ENCODE results near the gene CDC42EP4. TPM values are rescaled to one million over a fixed set of nuclear protein-coding genes. Genes with fewer than 3 reads are reported as not detected.

Gene CDC42EP4
- polyA plus RNA-seq, 1 donor from 2014 or later: 19.4 TPM

- Histone ChIP-seq H3K27ac (ENCODE audit: low read length) (no peak overlapping the region), H3K36me3 (ENCODE audit: insufficient read depth, low read length) (no peaks in the 10 kb centered on the region), H3F3A (ENCODE audit: insufficient read depth, low read length, poor library complexity, severe bottlenecking) (no peaks in the 10 kb centered on the region), H3K4me3 (ENCODE audit: low read length) (no peak overlapping the region), H3K27me3 (ENCODE audit: insufficient read depth, low read depth, low read length) (no peaks in the 10 kb centered on the region), H3K79me2 (replicated peaks; ENCODE audit: insufficient read depth, low read length) (no peaks in the 10 kb centered on the region), H3K9me2 (ENCODE audit: insufficient read depth, low read length) (no peaks in the 10 kb centered on the region), H3K9me3 (ENCODE audit: low read length) (no peaks in the 10 kb centered on the region), H3K4me2 (ENCODE audit: low read length) (no peak overlapping the region), H4K20me1 (ENCODE audit: insufficient read depth) (no peaks in the 10 kb centered on the region), H2AFZ (ENCODE audit: low read depth, low read length) (no peak overlapping the region), H3K9ac (ENCODE audit: low read length) (peak overlapping the region; percentile 18)
- no peak for TF ChIP-seq EZH2 (IDR thresholded peaks at IDR 0.05; ENCODE audit: borderline replicate concordance, insufficient read depth, low read length, poor library complexity, severe bottlenecking)
Measured at GRCh38 chr17:73341350-73342049, 29.7 kb upstream of the CDC42EP4 start.

GRCh38 chr17:73340093-73340596 is 28.3 kb upstream of the CDC42EP4 start:
- H3K27me3 ChIP-seq (ENCODE audit: insufficient read depth, low read depth, low read length): no peaks in the 10 kb centered on the region
- TF ChIP-seq POLR2AphosphoS5 (IDR thresholded peaks at IDR 0.05) (no peak), SMC3 (conservative IDR thresholded peaks at IDR 0.05; ENCODE audit: poor library complexity) (no peak), MXI1 (conservative IDR thresholded peaks at IDR 0.05; ENCODE audit: poor library complexity, severe bottlenecking) (no peak), EP300 (conservative IDR thresholded peaks at IDR 0.05; ENCODE audit: poor library complexity, severe bottlenecking) (no peak), TAF1 (IDR thresholded peaks at IDR 0.05; ENCODE audit: low read depth) (no peak), RAD21 (conservative IDR thresholded peaks at IDR 0.05) (no peak)
- TF ChIP-seq, protein P1, sequence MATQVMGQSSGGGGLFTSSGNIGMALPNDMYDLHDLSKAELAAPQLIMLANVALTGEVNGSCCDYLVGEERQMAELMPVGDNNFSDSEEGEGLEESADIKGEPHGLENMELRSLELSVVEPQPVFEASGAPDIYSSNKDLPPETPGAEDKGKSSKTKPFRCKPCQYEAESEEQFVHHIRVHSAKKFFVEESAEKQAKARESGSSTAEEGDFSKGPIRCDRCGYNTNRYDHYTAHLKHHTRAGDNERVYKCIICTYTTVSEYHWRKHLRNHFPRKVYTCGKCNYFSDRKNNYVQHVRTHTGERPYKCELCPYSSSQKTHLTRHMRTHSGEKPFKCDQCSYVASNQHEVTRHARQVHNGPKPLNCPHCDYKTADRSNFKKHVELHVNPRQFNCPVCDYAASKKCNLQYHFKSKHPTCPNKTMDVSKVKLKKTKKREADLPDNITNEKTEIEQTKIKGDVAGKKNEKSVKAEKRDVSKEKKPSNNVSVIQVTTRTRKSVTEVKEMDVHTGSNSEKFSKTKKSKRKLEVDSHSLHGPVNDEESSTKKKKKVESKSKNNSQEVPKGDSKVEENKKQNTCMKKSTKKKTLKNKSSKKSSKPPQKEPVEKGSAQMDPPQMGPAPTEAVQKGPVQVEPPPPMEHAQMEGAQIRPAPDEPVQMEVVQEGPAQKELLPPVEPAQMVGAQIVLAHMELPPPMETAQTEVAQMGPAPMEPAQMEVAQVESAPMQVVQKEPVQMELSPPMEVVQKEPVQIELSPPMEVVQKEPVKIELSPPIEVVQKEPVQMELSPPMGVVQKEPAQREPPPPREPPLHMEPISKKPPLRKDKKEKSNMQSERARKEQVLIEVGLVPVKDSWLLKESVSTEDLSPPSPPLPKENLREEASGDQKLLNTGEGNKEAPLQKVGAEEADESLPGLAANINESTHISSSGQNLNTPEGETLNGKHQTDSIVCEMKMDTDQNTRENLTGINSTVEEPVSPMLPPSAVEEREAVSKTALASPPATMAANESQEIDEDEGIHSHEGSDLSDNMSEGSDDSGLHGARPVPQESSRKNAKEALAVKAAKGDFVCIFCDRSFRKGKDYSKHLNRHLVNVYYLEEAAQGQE (IDR thresholded peaks at IDR 0.05; ENCODE audit: borderline replicate concordance): no peak
- no peak overlapping the region for H2AFZ ChIP-seq (ENCODE audit: low read depth, low read length)
- no peak overlapping the region for H3K9ac ChIP-seq (ENCODE audit: low read length)
- no peak overlapping the region for H3K4me3 ChIP-seq (ENCODE audit: low read length)
- H4K20me1 ChIP-seq (ENCODE audit: insufficient read depth): no peaks in the 10 kb centered on the region
- no peaks in the 10 kb centered on the region for H3F3A ChIP-seq (ENCODE audit: insufficient read depth, low read length, poor library complexity, severe bottlenecking)
- H3K27ac ChIP-seq (ENCODE audit: low read length): no peak overlapping the region
- H3K9me2 ChIP-seq (ENCODE audit: insufficient read depth, low read length): no peaks in the 10 kb centered on the region
- H3K79me2 ChIP-seq (replicated peaks; ENCODE audit: insufficient read depth, low read length): no peaks in the 10 kb centered on the region
- no peaks in the 10 kb centered on the region for H3K36me3 ChIP-seq (ENCODE audit: insufficient read depth, low read length)
- H3K9me3 ChIP-seq (ENCODE audit: low read length): no peaks in the 10 kb centered on the region
- H3K4me2 ChIP-seq (ENCODE audit: low read length): no peak overlapping the region

DNA sequence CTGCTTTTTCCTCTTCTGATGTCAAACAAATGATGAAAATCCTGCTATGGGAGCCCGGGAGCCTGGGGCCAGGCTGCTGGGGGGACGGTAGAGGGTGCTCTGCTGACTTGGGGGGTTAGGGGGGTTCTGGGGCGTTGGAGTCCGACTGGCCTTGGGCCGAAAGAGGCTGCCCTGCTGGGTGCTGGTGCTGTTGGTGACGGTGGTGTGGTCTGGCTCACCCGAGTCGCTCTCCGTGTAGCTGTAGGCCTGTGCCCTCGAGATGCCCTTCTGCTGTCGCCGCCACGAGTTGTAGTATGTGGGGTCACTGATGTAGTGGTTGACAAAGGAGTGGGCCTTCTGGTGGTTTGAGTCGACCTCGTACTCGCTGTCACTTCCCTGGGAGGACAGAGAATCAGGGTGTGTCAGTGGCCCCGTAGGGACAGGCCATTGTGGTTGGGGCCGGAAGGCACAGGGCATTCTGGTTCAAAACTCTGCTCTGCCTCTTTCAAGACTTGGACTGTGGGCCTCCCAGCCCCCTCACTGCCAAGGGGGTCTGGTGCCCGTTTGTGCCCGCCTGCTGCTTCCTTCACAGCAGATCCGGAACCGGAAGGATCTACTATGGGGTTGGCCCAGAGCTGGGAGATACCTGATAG is 26.9 kb upstream of the CDC42EP4 start:
- no peaks in the 10 kb centered on the region for H4K20me1 ChIP-seq (ENCODE audit: insufficient read depth)
- no peak overlapping the region for H3K4me3 ChIP-seq (ENCODE audit: low read length)
- H3K4me2 ChIP-seq (ENCODE audit: low read length): no peak overlapping the region
- H3K9me3 ChIP-seq (ENCODE audit: low read length): no peaks in the 10 kb centered on the region
- no peak overlapping the region for H3K27ac ChIP-seq (ENCODE audit: low read length)
- H3K36me3 ChIP-seq (ENCODE audit: insufficient read depth, low read length): no peaks in the 10 kb centered on the region
- H3K79me2 ChIP-seq (replicated peaks; ENCODE audit: insufficient read depth, low read length): no peaks in the 10 kb centered on the region
- TF ChIP-seq TAF1 (IDR thresholded peaks at IDR 0.05; ENCODE audit: low read depth) (no peak), POLR2AphosphoS5 (IDR thresholded peaks at IDR 0.05) (no peak), SMC3 (conservative IDR thresholded peaks at IDR 0.05; ENCODE audit: poor library complexity) (no peak), MXI1 (conservative IDR thresholded peaks at IDR 0.05; ENCODE audit: poor library complexity, severe bottlenecking) (no peak), EZH2 (IDR thresholded peaks at IDR 0.05; ENCODE audit: borderline replicate concordance, insufficient read depth, low read length, poor library complexity, severe bottlenecking) (no peak), EP300 (conservative IDR thresholded peaks at IDR 0.05; ENCODE audit: poor library complexity, severe bottlenecking) (no peak), RAD21 (conservative IDR thresholded peaks at IDR 0.05) (no peak)
- TF ChIP-seq, protein P1 (IDR thresholded peaks at IDR 0.05; ENCODE audit: borderline replicate concordance): no peak
- TF ChIP-seq, protein P2, sequence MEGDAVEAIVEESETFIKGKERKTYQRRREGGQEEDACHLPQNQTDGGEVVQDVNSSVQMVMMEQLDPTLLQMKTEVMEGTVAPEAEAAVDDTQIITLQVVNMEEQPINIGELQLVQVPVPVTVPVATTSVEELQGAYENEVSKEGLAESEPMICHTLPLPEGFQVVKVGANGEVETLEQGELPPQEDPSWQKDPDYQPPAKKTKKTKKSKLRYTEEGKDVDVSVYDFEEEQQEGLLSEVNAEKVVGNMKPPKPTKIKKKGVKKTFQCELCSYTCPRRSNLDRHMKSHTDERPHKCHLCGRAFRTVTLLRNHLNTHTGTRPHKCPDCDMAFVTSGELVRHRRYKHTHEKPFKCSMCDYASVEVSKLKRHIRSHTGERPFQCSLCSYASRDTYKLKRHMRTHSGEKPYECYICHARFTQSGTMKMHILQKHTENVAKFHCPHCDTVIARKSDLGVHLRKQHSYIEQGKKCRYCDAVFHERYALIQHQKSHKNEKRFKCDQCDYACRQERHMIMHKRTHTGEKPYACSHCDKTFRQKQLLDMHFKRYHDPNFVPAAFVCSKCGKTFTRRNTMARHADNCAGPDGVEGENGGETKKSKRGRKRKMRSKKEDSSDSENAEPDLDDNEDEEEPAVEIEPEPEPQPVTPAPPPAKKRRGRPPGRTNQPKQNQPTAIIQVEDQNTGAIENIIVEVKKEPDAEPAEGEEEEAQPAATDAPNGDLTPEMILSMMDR (IDR thresholded peaks at IDR 0.05; ENCODE audit: poor library complexity, severe bottlenecking): no peak
- H3K9me2 ChIP-seq (ENCODE audit: insufficient read depth, low read length): no peaks in the 10 kb centered on the region
- no peaks in the 10 kb centered on the region for H3F3A ChIP-seq (ENCODE audit: insufficient read depth, low read length, poor library complexity, severe bottlenecking)
- no peak overlapping the region for H2AFZ ChIP-seq (ENCODE audit: low read depth, low read length)
- H3K9ac ChIP-seq (ENCODE audit: low read length): no peak overlapping the region
- no peaks in the 10 kb centered on the region for H3K27me3 ChIP-seq (ENCODE audit: insufficient read depth, low read depth, low read length)

Data from neural cell (in vitro differentiated cells).